GM18508 (cell line): ENCODE measurements around the gene HFM1.

Experiments
- ATAC-seq: cut with Tn5 transposase; IDR thresholded peaks from one replicate; pipeline ENCODE4 v1.9.1; 2021; ENCODE audit warnings: moderate number of reproducible peaks; ENCODE audit not compliant: insufficient read depth, unreplicated experiment

HFM1 gene

GRCh38 chr1:91281782-91282181 lies 122.9 kb downstream of the HFM1 start:
- no peak for ATAC-seq

- ATAC-seq = no peak
Observed at GRCh38 chr1:91278754-91279153, 125.9 kb downstream of the HFM1 start.

- ATAC-seq = no peak
Observed at GRCh38 chr1:91273875-91274274, 130.8 kb downstream of the HFM1 start.

GRCh38 chr1:91261655-91262054 lies 143.0 kb downstream of the HFM1 start:
- ATAC-seq = no peak

GRCh38 chr1:91245435-91245834 lies 159.2 kb downstream of the HFM1 start:
- no peak for ATAC-seq

- ATAC-seq = no peak
Observed at GRCh38 chr1:91244737-91245136, 159.9 kb downstream of the HFM1 start.

- no peak for ATAC-seq
Observed at GRCh38 chr1:91243171-91243570, 161.5 kb downstream of the HFM1 start.

GRCh38 chr1:91234181-91234580 lies 170.5 kb downstream of the HFM1 start:
- ATAC-seq = no peak

GRCh38 chr1:91226741-91227140 lies 177.9 kb downstream of the HFM1 start:
- ATAC-seq = no peak

GRCh38 chr1:91224878-91225277 lies 179.8 kb downstream of the HFM1 start:
- ATAC-seq = no peak

GRCh38 chr1:91221017-91221416 lies 183.6 kb downstream of the HFM1 start:
- ATAC-seq = no peak

GRCh38 chr1:91217911-91218310 lies 186.7 kb downstream of the HFM1 start:
- ATAC-seq = no peak
